IMR-90 (cell line): ENCODE results near the gene CLEC3A. TPM values are rescaled to one million over a fixed set of nuclear protein-coding genes. Genes with fewer than 3 reads are reported as not detected.

ENCODE experiments used
- polyA plus RNA-seq, 3 experiments: library from polyadenylated mRNA; depleted of rRNA; stranded (reverse); fragments of >200 nt; gene quantifications; 2 replicates each; pipeline ENCODE4 v1.2.3, GENCODE V29; 2012; ENCODE audit warnings: low replicate concordance in 1 of 3
- total RNA-seq: library from RNA; depleted of rRNA; stranded (reverse); fragments of >200 nt; gene quantifications from 2 replicates; pipeline ENCODE4 v1.2.3, GENCODE V29; 2012; rRNA removed

The CLEC3A gene
- total and polyA plus RNA-seq, 2 of the 4 experiments (the other 2 are of a cell fraction): not detected

Other genes starting within 250 kb of the CLEC3A start
- 18.1 and 18.5 TPM in 2 replicates for gene VAT1L, start 234.0 kb upstream of the CLEC3A start, total RNA-seq
- 14.1 and 15.4 TPM in 2 replicates for gene VAT1L, start 234.0 kb upstream of the CLEC3A start, polyA plus RNA-seq (2012; rRNA removed)
- 5.4 and 8.9 TPM in 2 replicates for gene WWOX, start 77.1 kb downstream of the CLEC3A start, total RNA-seq
- gene WWOX, start 77.1 kb downstream of the CLEC3A start, polyA plus RNA-seq (2012; rRNA removed): 2.7 and 3.2 TPM in 2 replicates